GM23338 (cell line): ENCODE data around the gene IGF1R. TPM values are rescaled to one million over a fixed set of nuclear protein-coding genes. Genes with fewer than 3 reads are reported as not detected.

ENCODE experiments used
- ATAC-seq: fragments of 200-7000 bp; cut with Tn5 transposase; 3 replicates; pipeline ENCODE4 v1.9.1; 2020
- DNase-seq: peaks from one replicate; pipeline ENCODE4 v3.0.0-alpha.2; 2015; ENCODE audit warnings: low spot score
- H2AFZ ChIP-seq: fragments of 200-600 bp; sonication (generic); 2 replicates; pipeline ENCODE4 v1.8.0; 2016; ENCODE audit warnings: antibody characterized with exemption, mild to moderate bottlenecking, moderate library complexity
- H3F3A ChIP-seq: fragments of 200-600 bp; sonication (generic); replicated peaks from 2 replicates; pipeline ENCODE4 v1.8.0; 2017; ENCODE audit warnings: antibody characterized with exemption, mixed run types, low read depth
- H3K27ac ChIP-seq: fragments of 200-600 bp; sonication (generic); 2 replicates; pipeline ENCODE4 v1.6.1; 2016; ENCODE audit warnings: low read depth
- H3K27me3 ChIP-seq: fragments of 200-600 bp; sonication (generic); 2 replicates; pipeline ENCODE4 v1.8.0; 2016; ENCODE audit warnings: mild to moderate bottlenecking, mixed run types, moderate library complexity; ENCODE audit not compliant: insufficient read depth
- H3K36me3 ChIP-seq: fragments of 200-600 bp; sonication (generic); 2 replicates; pipeline ENCODE4 v1.8.0; 2016; ENCODE audit warnings: mild to moderate bottlenecking; ENCODE audit not compliant: insufficient read depth
- H3K4me1 ChIP-seq: fragments of 200-600 bp; sonication (generic); 2 replicates; pipeline ENCODE4 v1.8.0; 2016; ENCODE audit warnings: mild to moderate bottlenecking, moderate library complexity; ENCODE audit not compliant: insufficient read depth
- H3K4me2 ChIP-seq: fragments of 200-600 bp; sonication (generic); 2 replicates; pipeline ENCODE4 v1.7.1; 2017; ENCODE audit warnings: mixed run types
- H3K4me3 ChIP-seq: fragments of 200-600 bp; sonication (generic); 2 replicates; pipeline ENCODE4 v1.6.1; 2016; ENCODE audit warnings: mixed run types
- H3K79me2 ChIP-seq: fragments of 200-600 bp; sonication (generic); replicated peaks from 2 replicates; pipeline ENCODE4 v1.8.0; 2017; ENCODE audit warnings: mild to moderate bottlenecking; ENCODE audit not compliant: insufficient read depth
- H3K9me2 ChIP-seq: fragments of 200-600 bp; sonication (generic); 2 replicates; pipeline ENCODE4 v1.8.0; 2017; ENCODE audit not compliant: insufficient read depth
- H4K20me1 ChIP-seq: fragments of 200-600 bp; sonication (generic); replicated peaks from 2 replicates; pipeline ENCODE4 v1.8.0; 2017; ENCODE audit warnings: mild to moderate bottlenecking; ENCODE audit not compliant: insufficient read depth
- H3K27ac Mint-ChIP-seq: 2 replicates; pipeline ENCODE4 v1.8.0; 2020; ENCODE audit warnings: inconsistent platforms, mild to moderate bottlenecking, moderate library complexity, mixed read lengths
- H3K27me3 Mint-ChIP-seq: 3 replicates; pipeline ENCODE4 v1.8.0; 2022; ENCODE audit warnings: low read depth, mild to moderate bottlenecking, moderate library complexity, mixed read lengths, inconsistent platforms; ENCODE audit not compliant: insufficient read depth, poor library complexity
- H3K36me3 Mint-ChIP-seq: 3 replicates; pipeline ENCODE4 v1.8.0; 2021; ENCODE audit warnings: low read depth, mild to moderate bottlenecking, inconsistent platforms, moderate library complexity, mixed read lengths
- H3K4me1 Mint-ChIP-seq: 3 replicates; pipeline ENCODE4 v1.8.0; 2020; ENCODE audit warnings: mild to moderate bottlenecking, inconsistent platforms, mixed read lengths
- H3K4me3 Mint-ChIP-seq: 3 replicates; pipeline ENCODE4 v1.8.0; 2021; ENCODE audit warnings: moderate library complexity, mild to moderate bottlenecking, inconsistent platforms, mixed read lengths
- H3K9me3 Mint-ChIP-seq: 3 replicates; pipeline ENCODE4 v1.8.0; 2020; ENCODE audit warnings: moderate library complexity, mild to moderate bottlenecking, inconsistent platforms, mixed read lengths
- CREB1 ChIP-seq: fragments of 250-450 bp; sonication (Bioruptor Pico); IDR thresholded peaks from 2 replicates; pipeline ENCODE4 v1.5.0; 2020; ENCODE audit warnings: low read depth, mild to moderate bottlenecking, moderate library complexity
- CTCF ChIP-seq, 2 experiments: fragments of 200-600 bp in 1 of 2; sonication (generic) in 1 of 2; conservative IDR thresholded peaks; 2 replicates each; pipeline versions ENCODE4 v1.5.1 to v1.6.1; 2016 to 2017; ENCODE audit warnings: antibody characterized with exemption in 2 of 2, low read depth in 2 of 2, mild to moderate bottlenecking in 2 of 2, moderate library complexity in 1 of 2
- ETS1 ChIP-seq: IDR thresholded peaks from 2 replicates; pipeline ENCODE4 v1.6.1; 2016; ENCODE audit warnings: antibody characterized with exemption
- EZH2 ChIP-seq: fragments of 200-600 bp; sonication (generic); IDR thresholded peaks from one replicate; pipeline ENCODE4 v1.8.0; 2017; ENCODE audit warnings: antibody characterized with exemption, mild to moderate bottlenecking, low read depth; ENCODE audit not compliant: unreplicated experiment
- EZH2phosphoT487 ChIP-seq: fragments of 200-600 bp; sonication (generic); IDR thresholded peaks from one replicate; pipeline ENCODE4 v1.8.1; 2018; ENCODE audit warnings: antibody characterized with exemption; ENCODE audit not compliant: unreplicated experiment
- JUNB ChIP-seq: IDR thresholded peaks from one replicate; pipeline ENCODE4 v1.6.1; 2016; ENCODE audit warnings: antibody characterized with exemption; ENCODE audit not compliant: unreplicated experiment
- NANOG ChIP-seq: IDR thresholded peaks from 2 replicates; pipeline ENCODE4 v1.6.1; 2016; ENCODE audit warnings: antibody characterized with exemption, borderline replicate concordance
- POLR2AphosphoS5 ChIP-seq: IDR thresholded peaks from 2 replicates; pipeline ENCODE4 v1.6.1; 2016; ENCODE audit warnings: antibody characterized with exemption, low read depth
- REST ChIP-seq: IDR thresholded peaks from one replicate; pipeline ENCODE4 v1.6.1; 2018; ENCODE audit warnings: antibody characterized with exemption; ENCODE audit not compliant: unreplicated experiment
- STAT1 ChIP-seq: IDR thresholded peaks from one replicate; pipeline ENCODE4 v1.6.1; 2016; ENCODE audit warnings: antibody characterized with exemption; ENCODE audit not compliant: unreplicated experiment
- ZNF114 ChIP-seq: fragments of 250-450 bp; sonication (Bioruptor Pico); IDR thresholded peaks from 2 replicates; pipeline ENCODE4 v1.5.0; 2020; ENCODE audit warnings: mild to moderate bottlenecking, moderate library complexity
- ZNF331 ChIP-seq: fragments of 250-450 bp; sonication (Bioruptor Pico); IDR thresholded peaks from 2 replicates; pipeline ENCODE4 v1.5.0; 2020; ENCODE audit warnings: low read depth, mild to moderate bottlenecking, moderate library complexity
- polyA plus RNA-seq: library from polyadenylated mRNA; unstranded; fragments of >200 nt; fragmentation: Nextera tagmentation; extraction: Ambion mirVana; gene quantifications from 2 replicates; pipeline ENCODE4 v1.2.1, GENCODE V29; 2016
- total RNA-seq: library from RNA; depleted of rRNA; stranded (reverse); fragments of >200 nt; shearing (Covaris generic); gene quantifications from 2 replicates; pipeline ENCODE4 v1.2.3, GENCODE V29; 2014

The IGF1R gene
- total and polyA plus RNA-seq, 2 experiments from 2014 or later, result 20.4 to 92.2 TPM

- no peak; the same call in 2 of the 3 replicates for ATAC-seq
- Histone ChIP-seq H3K4me3 (no peak overlapping the region), H3K9me2 (no peaks in the 10 kb centered on the region), H3K36me3 (no peaks in the 10 kb centered on the region), H3F3A (no peaks in the 10 kb centered on the region), H2AFZ (no peak overlapping the region), H3K4me2 (peak overlapping the region; percentile 70; the same call in 1 of the 2 replicates), H4K20me1 (peaks cover 60% of the 10 kb centered on the region; the same call in 1 of the 2 replicates), H3K4me1 (peaks cover 42% of the 10 kb centered on the region), H3K79me2 (peaks cover 100% of the 10 kb centered on the region), H3K27me3 (no peaks in the 10 kb centered on the region), H3K27ac (peak overlapping the region; percentile 55)
- Mint-ChIP-seq H3K27ac (0 out of 2 replicates have a peak overlapping the region, but pooled peaks have one; percentile 67), H3K4me3 (no peak overlapping the region), H3K9me3 (no peaks in the 10 kb centered on the region; the same call in 2 of the 3 replicates), H3K36me3 (no peaks in the 10 kb centered on the region), H3K4me1 (peaks cover 53% of the 10 kb centered on the region), H3K27me3 (peaks cover 2% of the 10 kb centered on the region)
- no peak for DNase-seq
- TF ChIP-seq ETS1, result no peak
- TF ChIP-seq CREB1 (CRISPR knock-in tag), result no peak
- no peak for TF ChIP-seq REST
- TF ChIP-seq EZH2phosphoT487, result no peak
- no peak for TF ChIP-seq NANOG
- no peak for TF ChIP-seq ZNF331 (CRISPR knock-in tag)
Observed at GRCh38 chr15:98754657-98755022, 106.3 kb downstream of the IGF1R start.

GRCh38 chr15:98755138-98755537 is 106.8 kb downstream of the IGF1R start:
- Histone ChIP-seq H3K79me2 (peaks cover 100% of the 10 kb centered on the region), H3K27me3 (no peaks in the 10 kb centered on the region), H3F3A (no peaks in the 10 kb centered on the region), H3K4me3 (no peak overlapping the region), H4K20me1 (peaks cover 59% of the 10 kb centered on the region; the same call in 1 of the 2 replicates), H3K27ac (no peak overlapping the region), H3K4me2 (no peak overlapping the region), H3K4me1 (peaks cover 42% of the 10 kb centered on the region), H2AFZ (no peak overlapping the region), H3K36me3 (no peaks in the 10 kb centered on the region), H3K9me2 (no peaks in the 10 kb centered on the region)
- H3K27me3 Mint-ChIP-seq, result peaks cover 2% of the 10 kb centered on the region
- H3K4me1 Mint-ChIP-seq, result peaks cover 50% of the 10 kb centered on the region
- 0 out of 3 replicates have a peak, but pooled peaks cover 3% of the 10 kb centered on the region for H3K36me3 Mint-ChIP-seq
- H3K9me3 Mint-ChIP-seq, result no peaks in the 10 kb centered on the region; the same call in 1 of the 3 replicates
- H3K4me3 Mint-ChIP-seq, result no peak overlapping the region
- H3K27ac Mint-ChIP-seq, result peak overlapping the region; percentile 5; the same call in 1 of the 2 replicates
- DNase-seq, result no peak
- ATAC-seq, result no peak
- TF ChIP-seq STAT1 (no peak), JUNB (no peak), NANOG (no peak), CREB1 (CRISPR knock-in tag) (no peak), CTCF (conservative IDR thresholded peaks at IDR 0.05; ENCODE audit: low read depth in 2 of 2) (no peak), ETS1 (no peak), REST (no peak), EZH2 (no peak), ZNF114 (CRISPR knock-in tag) (no peak), POLR2AphosphoS5 (no peak), ZNF331 (CRISPR knock-in tag) (no peak)
